ENCODE data around the gene KNTC1. TPM values are rescaled to one million over a fixed set of nuclear protein-coding genes. Genes with fewer than 3 reads are reported as not detected.

The KNTC1 gene
- total RNA-seq, 1 experiment from 2014 or later, result 71.3 TPM

- Histone ChIP-seq H4K20me1 (ENCODE audit: control insufficient read depth, insufficient read depth, insufficient read length) (no peaks in the 10 kb centered on the region), H3K9me3 (ENCODE audit: control insufficient read depth, low read depth, low read length) (no peaks in the 10 kb centered on the region), H3K4ac (ENCODE audit: low read depth, low read length) (no peak overlapping the region), H2BK5ac (ENCODE audit: insufficient read length, low read length) (no peak overlapping the region), H3K14ac (ENCODE audit: insufficient read depth, low read length) (no peak overlapping the region), H2BK12ac (ENCODE audit: insufficient read length, low read depth, low read length) (no peak overlapping the region), H2AK5ac (ENCODE audit: insufficient read length, low read length) (no peak overlapping the region), H2AFZ (ENCODE audit: low read length) (no peak overlapping the region), H3K56ac (ENCODE audit: insufficient read length, low read depth, low read length) (no peak overlapping the region), H3T11ph (ENCODE audit: low read length) (no peak overlapping the region), H4K91ac (ENCODE audit: insufficient read length, low read depth, low read length) (no peak overlapping the region), H2BK120ac (ENCODE audit: low read depth, low read length, poor library complexity, severe bottlenecking) (no peak overlapping the region), H3K18ac (ENCODE audit: insufficient read length, low read depth, low read length) (no peak overlapping the region), H3K9ac (ENCODE audit: extremely low read depth, insufficient read length, low read length) (no peak overlapping the region), H4K8ac (replicated peaks; ENCODE audit: insufficient read length, low read depth, low read length) (no peak overlapping the region), H2BK20ac (ENCODE audit: low read depth, low read length, poor library complexity, severe bottlenecking) (no peak overlapping the region), H2BK15ac (ENCODE audit: low read depth, low read length) (no peak overlapping the region), H3K27ac (ENCODE audit: insufficient read length, low read depth, low read length) (no peak overlapping the region), H3K4me2 (ENCODE audit: insufficient read depth, insufficient read length, low read length) (no peak overlapping the region), H3K27me3 (ENCODE audit: insufficient read depth, low read length) (no peaks in the 10 kb centered on the region), H4K5ac (ENCODE audit: insufficient read length, low read depth, low read length) (no peak overlapping the region), H3K79me2 (ENCODE audit: insufficient read depth, low read length) (no peaks in the 10 kb centered on the region), H3K23ac (ENCODE audit: insufficient read length, low read depth, low read length) (no peak overlapping the region), H3K79me1 (ENCODE audit: insufficient read depth, low read depth, low read length, poor library complexity, severe bottlenecking) (no peaks in the 10 kb centered on the region), H3K4me1 (ENCODE audit: insufficient read depth, low read length) (no peaks in the 10 kb centered on the region), H3K23me2 (ENCODE audit: insufficient read length, low read depth, low read length, poor library complexity, severe bottlenecking) (no peaks in the 10 kb centered on the region)
- Mint-ChIP-seq H3K36me3 (ENCODE audit: insufficient read depth in 1 of 3, low read depth in 3 of 3) (peaks cover 53 to 85% (median 73%) of the 10 kb centered on the region in 3 experiments; a peak in 6 of 7 replicates), H3K9me3 (no peaks in the 10 kb centered on the region), H3K27me3 (ENCODE audit: low read depth) (no peaks in the 10 kb centered on the region), H3K4me3 (no peak overlapping the region), H3K4me1 (no peaks in the 10 kb centered on the region), H3K27ac (no peak overlapping the region)
- TF ChIP-seq CTCF (conservative IDR thresholded peaks at IDR 0.05), result no peak
- WGBS (ENCODE audit: extremely low coverage, insufficient read length, low lambda C conversion rate), result 100% methylated on average over 1 of the region's 6 CpGs
- no peak for DNase-seq
Observed at GRCh38 chr12:122481861-122482260, 45.2 kb upstream of the KNTC1 start.

Data from H9 (cell line).